IMR-90 (cell line): ENCODE results near the gene PID1. TPM values are rescaled to one million over a fixed set of nuclear protein-coding genes. Genes with fewer than 3 reads are reported as not detected.

Experiments used
- microRNA-seq, 2 experiments: library from miRNA; stranded (forward) in 1 of 2; unstranded in 1 of 2; fragments of 10-50 nt in 1 of 2; fragments of <30 nt in 1 of 2; gene quantifications in 1 of 2; microRNA quantifications in 1 of 2; one replicate each; pipeline versions ENCODE3 to v1.1.0; 2013 to 2020; ENCODE audit not compliant: insufficient read depth in 1 of 2, insufficient read length in 1 of 2, unreplicated experiment in 1 of 2
- polyA plus RNA-seq, 3 experiments: library from polyadenylated mRNA; depleted of rRNA; stranded (reverse); fragments of >200 nt; gene quantifications; 2 replicates each; pipeline ENCODE4 v1.2.3, GENCODE V29; 2012; ENCODE audit warnings: low replicate concordance in 1 of 3
- small RNA-seq, 5 experiments: library from RNA; depleted of rRNA; stranded (forward); fragments of <200 nt; gene quantifications; one replicate each; pipeline ENCODE3, GENCODE V24; 2012
- total RNA-seq: library from RNA; depleted of rRNA; stranded (reverse); fragments of >200 nt; gene quantifications from 2 replicates; pipeline ENCODE4 v1.2.3, GENCODE V29; 2012

Gene PID1
- total and polyA plus RNA-seq, 2 of the 4 experiments (the other 2 are of a cell fraction): 0.90 to 1.9 TPM

Small RNA genes lying within 50 kb of the gene (microRNA-seq; reads per million reads assigned to microRNA genes)
- not detected for gene RN7SKP283 (ENCODE audit: insufficient read depth, insufficient read length)

Small RNA genes lying within 50 kb of the gene (small RNA-seq; reads per million reads assigned to genes)
- gene RN7SKP283: 0 reads per million in 5 experiments
